ENCODE results near the gene FANCI.
"Not testable (repeated sequence)": the region's sequence is repeated elsewhere in the genome, so short reads cannot be mapped to it uniquely, and the experiment has no call there.

FANCI gene

DNA sequence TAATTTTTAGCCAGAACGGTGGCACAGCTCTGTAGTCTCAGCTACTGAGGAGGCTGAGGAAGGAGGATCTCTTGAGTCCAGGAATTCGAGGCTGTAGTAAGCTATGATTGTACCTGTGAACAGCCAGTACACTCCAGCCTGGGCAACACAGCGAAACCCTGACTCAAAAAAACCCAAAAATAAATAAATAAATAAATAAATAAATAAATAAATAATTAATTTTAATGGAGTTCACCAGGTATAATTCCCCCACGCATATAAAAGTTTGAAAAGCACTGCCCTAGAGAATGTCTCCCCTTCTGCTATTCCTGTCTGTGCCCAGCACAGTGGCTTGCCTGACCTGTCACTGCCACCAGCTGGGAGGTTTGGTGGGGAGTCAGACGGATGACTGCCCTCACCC lies 18.2 kb upstream of the FANCI start:
- no peak for DNase-seq

DNA sequence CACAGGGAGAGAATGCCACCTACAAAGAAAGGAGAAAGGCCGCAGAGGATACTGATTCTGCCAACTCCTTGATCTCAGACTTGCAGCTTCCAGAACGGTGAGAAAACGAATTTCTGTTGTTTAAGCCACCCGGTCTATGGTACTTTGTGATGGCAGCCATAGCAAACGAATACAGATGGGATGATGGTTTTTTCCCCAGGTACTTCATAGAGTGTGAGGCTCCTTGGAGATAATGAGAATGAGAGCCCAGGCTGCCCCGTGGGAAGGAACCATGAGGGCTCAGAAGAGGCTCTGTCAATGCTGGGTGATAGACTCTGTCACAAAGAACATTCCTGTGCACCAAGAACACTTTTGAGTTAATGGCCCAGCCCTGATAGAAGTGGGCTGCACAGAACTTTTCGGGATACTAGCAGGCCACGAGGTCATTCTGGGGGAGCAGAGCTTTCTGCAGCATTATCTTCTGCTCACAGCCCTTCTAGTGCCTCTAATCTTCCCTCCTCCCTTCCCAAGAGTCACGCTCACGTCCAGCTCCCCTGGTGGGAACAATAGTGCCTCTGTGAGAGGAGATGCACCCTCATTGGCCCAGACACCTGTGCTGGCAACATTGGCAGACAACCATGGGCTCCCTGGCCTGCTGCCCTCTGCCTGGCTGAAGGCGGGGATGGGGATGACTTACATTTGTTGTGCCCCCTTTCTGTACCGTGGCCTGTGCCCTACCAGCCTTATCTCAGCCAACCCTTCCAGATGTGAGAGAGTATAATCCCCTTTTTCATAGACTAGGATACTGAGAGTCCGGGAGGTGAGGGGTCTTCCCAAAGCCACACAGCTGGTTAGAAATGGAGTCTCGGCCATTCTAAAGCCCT lies 17.2 kb upstream of the FANCI start:
- no peak for DNase-seq

DNA sequence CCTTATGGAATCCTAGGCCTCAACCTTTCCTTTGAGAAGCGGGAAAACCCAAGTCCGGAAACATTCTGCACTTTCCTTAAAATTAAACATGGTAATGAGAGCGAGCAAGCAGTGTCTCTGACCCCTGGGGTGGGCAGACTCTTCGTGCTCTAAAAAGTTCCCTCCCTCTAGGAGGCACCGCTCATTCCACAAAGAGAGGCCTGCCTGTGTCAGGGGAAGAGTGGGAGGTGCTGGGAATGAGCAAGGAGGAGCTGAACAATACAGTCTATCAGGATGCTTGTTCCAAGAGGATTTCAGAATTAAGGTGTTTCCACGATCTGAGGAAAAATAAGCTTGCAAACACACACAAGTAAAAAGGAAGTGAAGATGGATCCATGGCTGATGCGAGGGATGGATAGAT lies 16.4 kb upstream of the FANCI start:
- no peak for DNase-seq

DNA sequence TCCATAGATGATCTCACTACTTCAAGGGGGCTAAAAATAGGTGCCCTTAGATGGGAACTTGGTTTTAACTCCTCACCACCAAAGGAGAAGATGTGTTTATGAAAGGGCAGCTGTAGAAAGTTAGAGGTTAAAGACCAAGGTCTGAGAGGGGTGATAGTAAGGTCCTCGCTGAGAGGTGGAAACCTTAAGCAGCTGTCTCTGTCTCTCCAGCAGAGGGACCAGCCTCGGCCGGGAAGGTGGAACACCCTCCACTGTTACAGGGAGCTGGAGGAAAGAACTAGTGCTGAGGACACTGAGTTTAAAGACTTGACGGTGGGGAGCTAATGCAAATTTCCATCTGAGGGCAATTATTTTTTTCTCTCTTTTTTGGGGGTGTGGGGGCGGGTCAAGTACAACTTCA lies 13.5 kb upstream of the FANCI start:
- no peak for DNase-seq

DNA sequence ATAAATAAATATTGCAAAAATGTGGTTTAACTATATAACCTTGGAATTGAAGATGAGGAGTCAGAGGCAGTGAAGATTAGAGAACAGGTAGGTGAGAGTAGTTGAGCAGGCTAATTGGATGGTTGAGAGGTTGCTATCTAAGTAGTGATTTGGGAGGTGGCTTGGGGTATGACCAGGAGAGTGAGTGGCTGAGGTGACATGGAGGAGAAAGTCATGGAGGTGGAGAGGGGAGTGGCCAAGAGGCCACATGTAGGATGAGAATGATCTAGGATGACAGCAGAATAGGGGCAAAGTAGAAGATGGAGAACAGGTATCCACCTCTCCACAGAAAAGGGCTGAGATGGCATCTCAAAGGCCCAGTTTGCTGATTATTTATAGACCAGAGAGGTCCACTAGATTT lies 11.9 kb upstream of the FANCI start:
- DNase-seq, result no peak

DNA sequence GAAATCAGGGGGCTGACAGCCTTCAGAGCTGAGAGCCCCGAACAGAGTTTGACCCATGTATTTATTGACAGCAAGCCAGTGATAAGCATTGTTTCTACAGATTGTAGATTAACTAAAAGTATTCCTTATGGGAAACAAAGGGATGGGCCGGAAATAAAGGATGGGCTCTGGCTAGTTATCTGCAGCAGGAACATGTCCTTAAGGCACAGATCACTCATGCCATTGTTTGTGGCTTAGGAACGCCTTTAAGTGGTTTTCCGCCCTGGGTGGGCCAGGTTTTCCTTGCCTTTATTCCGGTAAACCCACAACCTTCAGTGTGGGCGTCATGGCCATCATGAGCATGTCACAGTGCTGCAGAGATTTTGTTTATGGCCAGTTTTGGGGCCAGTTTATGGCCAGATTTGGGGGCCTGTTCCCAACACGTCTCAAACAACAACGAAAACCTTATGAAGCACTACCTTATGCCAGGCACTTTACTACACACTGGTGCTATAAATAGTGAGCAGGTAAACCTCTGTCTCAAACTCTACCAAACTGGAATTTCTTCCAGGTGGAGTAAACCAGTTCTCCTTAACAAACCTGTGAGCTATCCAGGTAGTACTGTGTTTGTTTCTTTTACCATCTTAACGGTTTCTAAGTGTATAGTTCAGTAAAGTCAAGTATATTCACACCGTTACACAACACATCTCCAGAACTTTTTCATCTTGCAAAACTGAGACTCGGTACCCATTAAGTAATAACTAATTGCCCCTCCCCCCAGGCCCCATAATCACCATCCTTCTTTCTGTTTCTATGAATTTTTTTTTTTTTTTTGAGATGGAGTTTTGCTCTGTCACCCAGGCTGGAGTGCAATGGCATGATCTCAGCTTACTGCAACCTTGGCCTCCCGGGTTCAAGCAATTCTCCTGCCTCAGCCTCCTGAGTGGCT lies 3.6 kb upstream of the FANCI start:
- not testable (repeated sequence) for DNase-seq

DNA sequence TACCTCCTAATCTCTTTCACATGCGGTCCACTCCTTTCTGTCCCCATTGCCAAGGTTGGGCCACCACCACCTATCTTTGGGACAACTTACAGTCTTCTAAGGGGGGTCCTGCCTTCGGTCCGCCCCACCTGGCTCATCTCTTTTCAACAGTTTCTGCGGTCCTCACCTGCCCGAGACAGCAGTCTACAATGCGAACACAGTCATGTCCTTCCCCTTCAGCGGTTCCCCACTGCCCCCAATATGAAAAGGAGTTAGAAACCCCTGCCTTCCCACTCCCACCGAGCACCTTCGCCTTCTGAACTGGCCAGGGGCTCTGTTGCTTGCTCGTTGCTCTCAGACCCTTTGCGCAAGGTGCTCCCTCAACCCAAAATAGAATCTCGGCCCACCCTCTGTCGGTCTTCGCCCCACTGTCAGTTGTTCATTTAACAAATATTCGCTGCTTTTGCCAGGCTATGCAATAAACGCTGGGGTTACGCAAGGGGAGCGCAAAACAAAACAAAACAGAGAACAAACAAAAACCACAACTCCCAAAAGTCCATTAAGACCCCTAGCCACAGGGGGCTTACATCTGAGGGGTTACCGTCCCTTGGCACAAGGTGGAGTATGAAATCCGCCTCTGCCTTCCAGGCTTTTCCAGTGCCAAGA lies 611 bp upstream of the FANCI start:
- no peak for DNase-seq

DNA sequence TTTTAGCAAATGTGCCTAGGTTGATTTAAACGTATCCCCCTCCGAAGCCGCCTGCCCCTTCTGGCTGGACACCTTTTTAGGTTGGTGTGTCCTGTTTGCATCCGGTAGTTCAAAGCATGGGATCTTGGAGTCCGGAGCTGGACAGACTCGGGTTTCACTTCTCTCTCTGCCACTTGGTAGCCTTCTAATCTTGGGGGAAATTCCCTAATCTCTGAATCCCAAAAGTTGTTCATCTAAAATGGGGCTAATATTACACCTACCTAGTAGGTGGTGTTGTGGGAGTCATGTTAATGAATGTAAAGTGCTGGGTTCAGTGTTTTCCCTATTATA lies 760 bp downstream of the FANCI start:
- no peak for DNase-seq

DNA sequence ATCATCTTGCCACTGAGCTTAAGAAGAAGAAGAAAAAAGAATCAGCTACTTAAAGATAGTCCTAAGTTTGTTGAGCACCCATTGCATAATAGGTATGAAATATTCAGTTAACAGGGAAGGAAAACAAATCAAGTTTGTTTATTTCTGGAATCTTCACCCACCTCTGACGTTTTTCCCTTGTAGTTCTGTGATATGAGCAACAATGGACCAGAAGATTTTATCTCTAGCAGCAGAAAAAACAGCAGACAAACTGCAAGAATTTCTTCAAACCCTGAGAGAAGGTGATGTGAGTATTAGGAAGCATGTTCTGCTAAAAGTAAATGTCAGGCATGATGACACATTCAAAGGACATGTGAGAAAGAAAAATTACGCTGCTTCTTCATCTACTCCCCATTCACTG lies 3.7 kb downstream of the FANCI start:
- no peak for DNase-seq

DNA sequence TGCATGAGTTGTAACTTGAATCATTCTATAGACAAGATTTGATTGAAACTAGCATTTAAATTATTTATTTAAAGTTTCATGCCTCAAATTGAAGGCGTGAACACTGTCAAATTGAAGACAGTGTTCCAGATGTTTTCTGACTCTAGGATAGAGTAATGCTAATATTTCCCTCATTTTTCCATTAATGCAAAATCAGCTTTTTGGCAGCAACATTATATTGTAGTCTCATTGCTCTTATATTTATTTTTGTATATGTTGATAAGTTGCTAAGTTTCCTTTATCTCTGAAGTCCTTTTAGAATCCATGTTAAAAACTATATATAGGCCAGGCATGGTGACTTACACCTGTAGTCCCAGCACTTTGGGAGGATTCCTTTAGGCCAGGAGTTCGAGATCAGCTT lies 4.8 kb downstream of the FANCI start:
- DNase-seq, result no peak

DNA sequence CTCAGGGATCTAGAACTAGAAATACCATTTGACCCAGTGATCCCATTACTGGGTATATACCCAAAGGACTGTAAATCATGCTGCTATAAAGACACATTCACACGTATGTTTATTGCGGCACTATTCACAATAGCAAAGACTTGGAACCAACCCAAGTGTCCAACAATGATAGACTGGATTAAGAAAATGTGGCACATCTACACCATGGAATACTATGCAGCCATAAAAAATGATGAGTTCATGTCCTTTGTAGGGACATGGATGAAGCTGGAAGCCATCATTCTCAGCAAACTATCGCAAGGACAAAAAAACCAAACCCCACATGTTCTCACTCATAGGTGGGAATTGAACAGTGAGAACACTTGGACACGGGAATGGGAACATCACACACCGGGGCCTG lies 6.4 kb downstream of the FANCI start:
- DNase-seq, result not testable (repeated sequence)

DNA sequence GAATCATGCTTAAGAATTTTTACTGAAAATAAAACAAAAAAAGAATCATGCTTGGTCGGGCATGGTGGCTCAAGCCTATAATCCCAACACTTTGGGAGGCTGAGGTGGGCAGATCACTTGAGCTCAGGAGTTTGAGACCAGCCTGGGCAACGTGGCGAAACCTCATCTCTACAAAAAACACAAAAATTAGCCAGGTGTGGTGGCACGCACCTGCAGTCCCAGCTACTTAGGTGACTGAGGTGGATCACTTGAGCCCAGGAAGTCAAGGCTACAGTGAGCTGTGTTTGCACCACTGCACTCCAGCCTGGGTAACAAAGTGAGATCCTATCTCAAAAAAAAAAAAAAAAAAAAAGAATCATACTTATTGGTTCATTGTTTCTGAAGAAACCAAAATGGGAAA lies 33.5 kb downstream of the FANCI start:
- DNase-seq, result not testable (repeated sequence)

DNA sequence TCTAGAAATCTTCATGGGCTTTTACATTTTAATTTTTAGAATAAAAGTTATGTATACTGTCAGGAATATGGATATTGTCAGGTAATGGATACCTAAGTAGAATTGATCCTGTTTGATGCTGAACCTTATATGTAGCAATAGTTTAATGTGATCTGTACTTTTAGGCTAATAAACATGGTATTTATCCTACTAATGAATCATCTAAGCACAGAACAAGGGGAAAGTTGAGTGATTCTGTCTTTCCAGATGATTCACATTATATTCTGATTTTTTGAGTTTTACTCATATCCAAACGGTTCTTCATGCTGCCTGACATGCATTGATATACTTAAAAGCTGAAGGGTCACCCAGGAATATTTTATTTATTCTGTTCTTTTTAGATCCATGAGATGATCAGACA lies 34.5 kb downstream of the FANCI start:
- DNase-seq, result no peak

DNA sequence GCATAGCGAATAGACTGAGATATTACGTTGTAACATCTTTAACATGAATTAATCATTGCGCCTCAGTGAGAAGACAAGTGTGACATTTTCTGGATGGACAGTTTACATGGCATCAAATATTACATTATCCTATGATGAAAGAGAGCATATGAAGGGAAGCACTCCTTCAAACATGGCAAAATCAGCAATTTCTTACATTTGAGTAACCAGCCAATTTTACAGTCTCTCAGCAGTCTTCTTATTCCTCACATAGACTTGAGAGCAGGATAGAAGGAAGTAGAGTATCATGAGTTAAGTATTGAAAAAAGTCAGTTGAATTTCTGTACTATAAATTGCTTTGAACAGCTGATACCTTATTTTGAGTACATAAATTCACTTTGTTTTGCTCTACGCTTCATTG lies 38.9 kb downstream of the FANCI start:
- no peak for DNase-seq

DNA sequence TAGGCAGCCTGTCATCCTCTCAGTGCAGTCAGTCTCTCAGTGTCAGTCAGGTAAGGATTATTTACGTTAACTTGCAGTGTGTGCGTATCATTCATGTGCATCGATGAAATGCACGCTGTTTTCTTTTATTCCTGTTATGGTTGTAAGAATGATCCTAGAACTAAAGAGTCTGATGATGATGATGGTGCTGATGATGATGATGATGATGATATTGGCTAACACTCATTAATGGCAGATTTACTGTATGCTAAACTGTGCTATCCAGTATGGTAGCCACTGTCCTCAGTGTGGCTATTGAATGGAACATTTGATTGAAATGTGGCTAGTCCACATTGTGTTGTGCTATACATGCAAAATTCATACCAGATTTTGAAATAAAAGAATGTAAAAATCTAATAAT lies 39.4 kb downstream of the FANCI start:
- DNase-seq, result no peak

DNA sequence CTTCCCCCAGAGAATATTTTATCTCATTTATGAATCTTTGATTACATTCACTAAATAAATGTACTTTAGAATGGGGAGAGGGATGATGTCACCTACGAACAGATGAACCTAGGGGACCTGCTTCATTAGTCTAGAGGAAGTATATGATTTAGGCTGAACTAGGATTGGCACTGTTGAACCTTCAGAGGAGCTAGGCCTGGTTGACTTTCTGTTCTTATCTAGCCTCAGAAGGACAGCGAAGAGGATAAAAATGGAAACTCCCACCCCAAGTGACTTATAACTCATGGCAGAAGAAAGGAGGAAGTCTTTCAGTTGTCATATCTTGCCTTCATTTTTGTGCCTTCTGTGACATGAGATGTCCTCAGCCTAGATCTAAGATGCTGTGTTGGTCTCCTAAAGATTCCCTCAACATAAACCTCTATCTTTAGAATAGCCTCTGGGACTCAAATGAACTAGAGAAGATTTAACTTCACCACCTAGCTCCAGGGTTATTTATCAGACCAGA lies 48.2 kb downstream of the FANCI start:
- DNase-seq, result no peak

DNA sequence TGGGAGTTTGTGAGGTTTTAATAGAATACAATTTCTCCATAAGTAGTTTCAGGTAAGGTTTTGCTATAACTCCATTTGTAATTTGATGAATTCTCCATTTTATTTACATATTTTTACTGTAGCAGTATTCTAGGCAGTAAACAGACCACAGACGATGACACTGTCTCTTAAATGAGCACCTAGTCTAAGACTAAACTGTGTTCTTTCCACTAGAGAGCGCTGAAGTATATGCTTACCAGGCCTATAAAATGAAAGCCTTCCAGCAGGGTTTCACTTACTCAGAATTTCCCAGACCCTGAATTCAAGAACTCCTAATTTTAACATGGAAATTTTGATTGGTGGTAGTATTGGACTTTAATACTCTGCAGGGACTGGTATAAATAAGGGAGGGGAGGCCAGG lies 49.2 kb downstream of the FANCI start:
- DNase-seq, result no peak

DNA sequence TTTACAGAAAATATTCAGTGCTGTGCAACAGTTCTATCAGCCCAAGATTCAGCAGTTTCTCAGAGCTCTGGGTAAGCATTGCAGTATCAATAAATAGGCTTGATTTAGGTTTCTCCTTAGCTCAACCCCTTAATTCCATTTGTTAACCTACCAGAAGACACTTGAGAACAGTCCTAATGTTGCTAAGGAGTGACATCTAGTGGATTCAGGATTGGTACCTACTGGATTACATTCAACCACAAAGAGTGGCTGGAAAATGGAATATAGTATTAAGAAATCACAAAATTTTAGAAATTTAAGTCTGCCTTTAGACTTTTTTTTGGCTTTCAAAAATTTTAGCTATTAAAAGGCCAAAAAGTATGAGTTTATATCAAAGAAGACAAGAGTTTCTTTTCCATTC lies 56.1 kb downstream of the FANCI start:
- no peak for DNase-seq

DNA sequence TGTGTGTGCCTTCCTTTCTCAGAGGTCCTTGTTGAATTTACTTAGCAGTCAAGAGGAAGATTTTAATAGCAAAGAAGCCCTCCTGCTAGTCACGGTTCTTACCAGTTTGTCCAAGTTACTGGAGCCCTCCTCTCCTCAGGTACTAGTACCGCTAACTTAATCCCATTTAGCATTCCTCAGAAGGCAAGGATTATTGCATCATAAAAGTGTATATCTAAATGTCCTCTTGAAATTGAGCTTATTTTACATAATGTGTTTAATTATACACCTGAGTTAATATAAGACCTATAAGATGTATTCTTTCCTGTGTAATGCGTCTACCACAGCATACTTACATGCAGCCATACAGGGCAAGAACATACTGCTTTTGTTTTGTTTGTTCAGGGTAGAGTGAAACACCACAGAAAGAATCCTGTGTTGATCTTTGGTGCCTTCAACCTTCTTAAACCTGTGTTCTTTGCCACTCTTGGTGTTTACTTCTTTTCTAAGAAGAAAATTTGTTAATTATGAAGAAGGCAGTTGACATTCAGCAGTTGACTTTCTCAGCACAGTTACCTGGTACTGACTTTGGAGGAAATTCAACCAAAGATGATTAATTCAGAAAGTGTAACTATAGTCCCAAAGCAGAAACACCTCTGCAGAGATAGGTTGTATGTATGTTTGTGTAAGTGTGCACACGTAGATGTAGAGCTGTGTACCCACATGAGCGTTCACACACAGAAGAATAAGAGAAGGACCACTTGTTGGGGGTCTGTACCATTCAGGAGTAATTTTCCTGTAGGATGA lies 57.7 kb downstream of the FANCI start:
- DNase-seq, result no peak

DNA sequence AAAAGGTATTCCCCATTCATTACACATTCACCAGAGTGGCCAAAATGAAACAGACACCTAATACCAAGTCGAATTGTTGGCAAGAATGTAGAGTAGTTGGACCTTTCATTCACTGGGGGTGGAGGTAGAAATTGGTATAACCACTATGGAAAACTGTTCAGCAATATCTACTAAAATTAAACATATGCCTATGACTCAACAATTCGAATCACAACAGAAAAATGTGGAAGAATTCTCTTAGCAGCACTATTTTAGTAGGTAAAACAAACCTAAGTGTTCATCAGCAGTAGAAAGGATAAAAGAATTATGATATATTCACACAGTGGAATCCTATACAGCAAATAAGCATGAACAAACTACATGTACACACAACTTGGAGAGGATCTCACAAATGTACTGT lies 60.2 kb downstream of the FANCI start:
- DNase-seq, result no peak

DNA sequence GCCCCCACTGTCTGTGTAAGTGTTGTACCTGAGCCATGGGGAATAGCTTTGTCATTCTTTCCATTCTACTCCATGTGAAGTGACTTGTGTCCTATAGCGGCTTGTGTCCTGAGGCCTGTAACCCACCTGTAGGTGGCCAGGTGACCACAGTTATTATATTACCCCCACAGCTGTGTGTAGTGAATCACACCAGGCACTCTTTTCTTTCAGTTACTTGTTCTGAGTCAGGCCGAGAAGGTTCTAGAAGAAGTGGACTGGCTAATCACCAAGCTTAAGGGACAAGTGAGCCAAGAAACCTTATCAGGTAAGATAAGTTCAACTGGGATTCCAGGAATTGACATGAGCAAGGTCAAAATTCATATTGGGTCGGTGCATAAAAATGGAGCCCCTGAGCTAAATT lies 61.6 kb downstream of the FANCI start:
- DNase-seq, result no peak

DNA sequence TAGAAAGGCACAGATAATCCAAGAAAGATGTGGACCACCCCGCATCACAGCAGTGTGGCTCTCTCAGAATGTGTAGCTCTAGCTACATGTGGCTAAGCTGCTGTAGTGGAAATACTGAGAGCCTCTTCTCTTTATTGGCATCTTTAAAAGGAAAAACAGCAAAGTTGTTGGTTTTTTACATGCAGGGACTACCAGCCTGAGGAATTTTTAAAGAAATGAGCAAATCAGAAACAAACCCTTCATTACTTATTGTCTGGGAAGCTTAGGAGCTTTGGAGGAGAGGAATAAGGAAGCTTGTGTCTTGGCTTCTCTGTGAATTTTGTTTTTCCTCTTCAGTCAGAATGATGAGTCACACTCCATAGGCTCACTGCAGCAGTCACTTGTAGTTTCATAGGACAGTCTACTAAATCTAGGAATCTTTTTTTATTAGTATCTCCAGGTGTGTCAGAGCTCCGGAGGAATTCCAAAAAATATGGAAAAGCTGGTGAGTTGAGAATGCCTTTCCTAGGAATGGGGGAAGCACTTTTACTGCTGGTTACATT lies 63.3 kb downstream of the FANCI start:
- DNase-seq, result no peak

Data from C1 segment of cervical spinal cord (tissue), 14 donors.